ENCODE data around the gene LILRB1.
"Not testable (repeated sequence)": the region's sequence is repeated elsewhere in the genome, so short reads cannot be mapped to it uniquely, and the experiment has no call there.

LILRB1 gene

GRCh38 chr19:54665530-54665929, 35.2 kb downstream of the LILRB1 start:
- DNase-seq, result no peak

GRCh38 chr19:54667217-54667616, 36.9 kb downstream of the LILRB1 start:
- no peak for DNase-seq

- no peak for DNase-seq
These were observed 38.1 kb downstream of the LILRB1 start for GRCh38 chr19:54668353-54668752.

DNA sequence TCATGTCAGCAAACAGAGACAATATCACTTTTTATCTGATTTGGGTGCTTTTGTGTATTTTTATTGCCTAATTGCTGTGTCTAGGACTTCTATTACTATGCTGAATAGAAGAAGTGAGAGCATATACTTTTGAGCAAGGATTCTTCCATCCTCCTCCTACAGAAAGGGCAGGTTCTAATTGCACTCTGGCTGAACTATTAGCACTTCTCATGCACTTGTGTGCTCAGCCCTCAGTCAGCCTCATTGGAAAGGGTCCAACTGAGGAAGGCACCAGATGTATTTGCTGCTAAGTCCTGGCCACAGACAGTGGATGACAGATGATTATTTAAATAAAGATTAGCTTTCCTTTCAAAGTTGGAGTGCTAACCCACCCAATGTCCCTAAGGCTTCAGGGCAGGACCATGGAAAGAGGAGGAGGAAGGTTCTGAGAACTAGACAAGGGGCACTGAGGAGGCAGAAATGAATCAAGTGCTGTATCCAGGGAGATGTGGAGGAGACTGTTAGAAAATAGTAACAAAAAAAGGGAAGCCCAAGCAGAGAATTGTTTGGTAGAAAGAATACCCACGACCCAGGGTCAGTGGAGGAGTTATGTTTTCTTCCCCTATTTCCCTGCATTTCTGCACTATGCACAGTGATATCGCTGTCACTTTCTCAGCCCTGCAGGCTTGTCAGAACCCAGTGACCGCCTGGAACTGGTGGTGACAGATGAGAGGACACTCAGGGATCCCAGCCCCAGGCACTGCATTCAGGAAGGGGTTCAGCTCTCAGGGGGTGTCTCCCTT, 40.5 kb downstream of the LILRB1 start:
- no peak for DNase-seq

- no peak for DNase-seq
These were observed 42.9 kb downstream of the LILRB1 start for GRCh38 chr19:54673222-54673621.

DNA sequence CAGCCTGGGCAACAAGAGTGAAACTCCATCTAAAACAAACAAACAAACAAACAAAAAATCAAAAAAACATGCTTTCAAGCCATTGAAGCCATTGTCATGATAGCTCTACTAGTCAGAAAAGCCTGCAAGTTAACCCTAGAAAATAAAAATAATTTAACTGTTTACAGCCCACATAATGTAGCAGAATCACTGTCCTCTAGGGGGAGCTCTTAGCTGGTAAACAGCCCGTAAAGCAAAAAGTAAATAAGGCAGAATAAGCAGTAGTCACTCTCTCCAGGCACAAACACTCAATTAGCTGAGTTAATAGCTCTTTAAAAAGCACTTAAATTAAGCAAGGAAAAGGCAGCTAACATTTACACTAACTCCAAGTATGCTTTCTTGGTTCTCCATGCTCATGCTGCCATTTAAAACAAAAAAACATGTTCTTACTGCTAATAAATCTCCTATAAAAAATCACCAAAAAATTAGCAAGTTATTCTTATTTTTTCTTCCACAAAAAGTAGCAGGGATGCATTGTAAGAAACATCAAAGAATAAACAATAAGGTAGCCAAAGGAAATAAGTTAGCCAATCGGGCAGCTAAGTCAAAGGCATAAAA, 43.8 kb downstream of the LILRB1 start:
- DNase-seq, result no peak

GRCh38 chr19:54676210-54676834, 46.0 kb downstream of the LILRB1 start:
- not testable (repeated sequence) for DNase-seq

- no peak for DNase-seq
These were observed 46.9 kb downstream of the LILRB1 start for GRCh38 chr19:54677217-54677616.

DNA sequence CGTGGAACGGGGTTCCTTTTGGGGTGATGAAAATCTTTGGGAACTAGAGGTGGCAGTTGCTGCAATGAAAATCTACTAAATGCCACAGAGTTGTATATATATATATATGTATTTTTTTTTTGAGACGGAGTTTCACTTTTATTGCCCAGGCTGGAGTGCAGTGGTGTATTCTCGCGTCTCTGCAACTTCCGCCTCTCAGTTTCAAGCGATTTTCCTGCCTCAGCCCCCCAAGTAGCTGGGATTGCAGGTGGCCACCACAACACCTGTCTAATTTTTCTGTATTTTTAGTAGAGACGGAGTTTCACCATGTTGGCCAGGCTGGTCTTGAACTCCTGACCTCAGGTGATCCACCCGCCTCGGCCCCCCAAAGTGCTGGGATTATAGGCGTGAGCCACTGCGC, 51.3 kb downstream of the LILRB1 start:
- DNase-seq, result not testable (repeated sequence)

- no peak for DNase-seq
These were observed 52.1 kb downstream of the LILRB1 start for GRCh38 chr19:54682306-54682856.

- DNase-seq, result peak; percentile 10
These were observed 54.2 kb downstream of the LILRB1 start for GRCh38 chr19:54684527-54684926.
